GM21367 (cell line): ENCODE results near the gene NACA2.
"Not testable (repeated sequence)": the region's sequence is repeated elsewhere in the genome, so short reads cannot be mapped to it uniquely, and the experiment has no call there.

Experiments used
- ATAC-seq: cut with Tn5 transposase; IDR thresholded peaks from one replicate; pipeline ENCODE4 v1.9.1; 2021; ENCODE audit not compliant: unreplicated experiment

The NACA2 gene

DNA sequence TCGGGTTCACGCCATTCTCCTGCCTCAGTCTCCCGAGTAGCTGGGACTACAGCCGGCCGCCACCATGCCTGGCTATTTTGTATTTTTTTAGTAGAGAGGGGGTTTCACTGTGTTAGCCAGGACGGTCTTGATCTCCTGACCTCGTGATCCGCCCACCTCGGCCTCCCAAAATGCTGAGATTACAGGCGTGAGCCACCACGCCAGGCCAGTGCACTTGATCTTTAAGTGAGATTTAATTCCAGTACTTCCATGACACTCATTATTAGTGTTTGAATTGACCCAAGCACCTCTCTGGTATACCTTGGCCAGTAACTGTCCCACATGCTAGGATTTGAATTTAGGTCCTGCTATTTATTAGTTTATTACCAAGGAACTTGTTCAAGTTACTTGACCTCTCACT lies 38.5 kb downstream of the NACA2 start:
- not testable (repeated sequence) for ATAC-seq

DNA sequence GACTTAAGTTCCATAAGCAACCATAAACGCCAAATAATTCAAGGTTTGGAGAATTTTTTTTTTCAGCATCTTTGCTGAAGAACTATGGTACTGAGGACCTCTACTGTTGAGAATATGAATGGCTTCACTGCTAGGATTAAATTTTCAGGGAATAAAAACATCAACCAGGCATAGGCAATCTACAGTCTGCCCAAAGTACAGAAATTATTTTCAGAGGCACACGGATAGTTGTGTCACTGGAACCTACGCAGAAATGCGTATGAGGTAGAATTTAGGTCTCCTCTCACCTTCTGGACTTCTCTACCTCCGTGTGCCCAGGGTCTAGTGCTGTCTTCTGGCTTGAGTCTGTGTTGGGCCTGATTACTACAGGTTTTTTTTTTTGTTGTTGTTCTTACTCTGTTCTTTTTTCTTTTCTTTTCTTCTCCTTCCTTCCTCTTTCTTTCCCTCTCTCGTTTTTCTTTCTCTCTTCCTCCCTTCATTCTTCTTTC lies 39.7 kb downstream of the NACA2 start:
- no peak for ATAC-seq

DNA sequence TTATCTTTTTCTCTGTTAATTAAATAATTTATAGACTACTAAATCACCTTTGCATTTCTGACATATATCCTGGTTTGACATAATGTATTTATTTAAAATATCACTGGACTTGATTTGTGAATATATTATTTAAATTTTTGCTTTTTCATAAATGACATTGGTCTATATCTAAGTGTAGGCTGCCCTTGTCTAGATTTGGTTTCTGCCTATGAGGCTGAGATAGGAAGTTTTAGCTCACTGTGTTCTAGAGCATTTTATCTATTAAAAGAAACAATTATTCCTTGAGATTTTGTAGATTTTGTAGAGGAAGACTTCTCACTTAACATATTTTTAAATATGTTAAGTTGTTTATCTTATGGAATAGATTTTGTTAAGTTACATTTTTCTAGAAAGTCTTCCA lies 43.9 kb downstream of the NACA2 start:
- no peak for ATAC-seq

DNA sequence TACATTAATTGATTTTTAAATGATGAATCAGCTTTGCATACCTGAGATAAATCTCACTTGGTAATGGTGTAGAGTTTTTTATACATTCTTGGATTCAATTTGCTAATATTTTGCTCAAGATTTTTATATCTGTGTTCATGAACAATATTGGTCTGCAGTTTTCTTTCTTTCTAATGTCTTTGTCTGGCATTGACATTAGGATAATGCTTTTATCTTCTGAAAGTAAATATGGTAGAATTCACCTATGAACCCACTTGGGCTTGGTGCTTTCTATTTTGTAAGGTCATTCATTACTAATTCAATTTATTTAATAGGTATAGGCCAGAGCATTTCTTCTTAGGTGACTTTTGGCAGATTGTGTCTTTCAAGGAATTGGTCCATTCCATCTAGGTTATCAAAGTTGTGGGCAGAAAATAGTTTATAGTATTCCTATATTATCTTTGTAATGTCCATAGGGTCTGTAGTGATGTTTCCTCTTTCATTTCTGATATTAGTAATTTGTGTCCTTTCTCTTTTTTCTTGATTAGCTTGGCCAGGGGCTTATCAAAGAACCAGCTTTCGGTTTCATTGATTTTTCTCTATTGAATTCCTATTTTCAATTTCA lies 45.6 kb downstream of the NACA2 start:
- ATAC-seq = no peak

DNA sequence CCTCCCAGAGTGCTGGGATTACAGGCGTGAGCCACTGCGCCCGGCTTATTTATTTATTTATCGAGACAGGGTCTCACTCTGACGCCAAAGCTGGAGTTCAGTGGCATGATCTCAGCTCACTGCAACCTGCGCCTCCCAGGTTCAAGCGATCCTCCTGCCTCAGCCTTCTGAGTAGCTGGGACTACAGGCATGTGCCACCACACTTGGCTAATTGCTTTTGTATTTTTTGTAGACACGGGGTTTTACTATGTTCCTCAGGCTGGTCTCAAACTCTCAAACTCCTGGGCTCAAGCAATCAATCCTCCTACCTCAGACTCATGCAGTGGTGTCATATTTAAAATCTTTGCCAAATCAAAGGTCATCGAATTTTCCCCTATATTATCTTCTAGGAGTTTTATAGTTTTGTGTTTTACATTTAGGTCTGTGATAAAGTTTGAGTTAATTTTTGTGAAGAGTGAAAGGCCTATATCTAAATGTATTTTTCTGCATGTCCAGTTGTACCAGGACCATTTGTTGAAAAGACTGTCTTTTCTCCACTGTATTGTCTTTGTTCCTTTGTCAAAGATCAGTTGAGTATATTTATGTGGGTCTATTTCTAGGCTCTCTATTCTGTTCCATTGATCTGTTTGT lies 47.1 kb downstream of the NACA2 start:
- no peak for ATAC-seq

DNA sequence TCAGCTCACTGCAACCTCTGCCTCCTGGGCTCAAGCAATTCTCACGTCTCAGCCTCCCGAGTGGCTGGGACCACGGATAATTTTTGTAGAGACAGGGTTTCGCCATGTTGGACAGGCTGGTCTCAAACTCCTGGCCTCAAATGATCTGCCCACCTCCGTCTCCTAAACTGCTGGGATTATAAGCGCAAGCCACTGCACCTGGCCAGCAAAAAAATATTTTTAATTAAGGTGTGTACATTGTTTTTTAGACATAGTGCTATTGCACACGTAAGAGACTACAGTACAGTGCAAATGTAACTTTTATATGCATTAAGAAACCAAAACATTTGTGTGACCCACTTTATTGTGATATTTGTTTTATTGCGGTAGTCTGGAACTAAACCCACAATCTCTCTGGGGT lies 49.0 kb downstream of the NACA2 start:
- no peak for ATAC-seq

DNA sequence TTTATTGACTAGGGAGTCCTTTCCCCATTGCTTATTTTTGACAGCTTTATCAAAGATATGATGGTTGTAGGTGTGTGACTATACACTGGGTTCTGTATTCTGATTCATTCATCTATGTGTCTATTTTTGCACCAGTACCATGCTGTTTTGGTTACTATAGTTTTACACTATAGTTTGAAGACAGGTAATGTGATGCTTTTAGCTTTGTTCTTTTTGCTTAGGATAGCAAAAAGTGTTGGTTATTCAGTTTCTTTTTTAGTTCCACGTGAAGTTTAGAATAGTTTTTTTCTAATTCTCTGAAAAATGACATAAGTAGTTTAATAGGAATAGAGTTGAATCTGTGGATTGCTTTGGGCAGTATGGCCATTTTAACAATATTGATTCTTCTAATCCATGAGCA lies 50.1 kb downstream of the NACA2 start:
- no peak for ATAC-seq
